Tibial nerve (tissue), 3 donors: ENCODE measurements around the gene HSPB1.
"Not testable (repeated sequence)": the region's sequence is repeated elsewhere in the genome, so short reads cannot be mapped to it uniquely, and the experiment has no call there.

ENCODE experiments used
- EP300 ChIP-seq, 2 donors: sonication (generic); formaldehyde crosslinking; IDR thresholded peaks; one replicate each; pipeline ENCODE4 v1.6.1; 2017; ENCODE audit warnings: antibody characterized with exemption in 2 of 2, mild to moderate bottlenecking in 1 of 2
- POLR2A ChIP-seq, 2 donors: fragments of 450-650 bp; IDR thresholded peaks; one replicate each; pipeline ENCODE4 v1.6.1; 2017; ENCODE audit warnings: antibody characterized with exemption in 2 of 2, mild to moderate bottlenecking in 2 of 2, moderate library complexity in 2 of 2

- TF ChIP-seq POLR2A, EP300 (IDR thresholded peaks at IDR 0.05): not testable (repeated sequence)
Measured at GRCh38 chr7:76292911-76293310, 9.6 kb upstream of the HSPB1 start.
